GM18499 (cell line): Measurements from ENCODE around the gene INHBB.
"Not testable (repeated sequence)": the region's sequence is repeated elsewhere in the genome, so short reads cannot be mapped to it uniquely, and the experiment has no call there.

Experiments used
- ATAC-seq: cut with Tn5 transposase; IDR thresholded peaks from one replicate; pipeline ENCODE4 v1.9.1; 2021; ENCODE audit warnings: moderate number of reproducible peaks; ENCODE audit not compliant: insufficient read depth, unreplicated experiment

The INHBB gene

GRCh38 chr2:120376679-120377640 is 31.0 kb downstream of the INHBB start:
- ATAC-seq = no peak

GRCh38 chr2:120378605-120379004 is 32.7 kb downstream of the INHBB start:
- no peak for ATAC-seq

DNA sequence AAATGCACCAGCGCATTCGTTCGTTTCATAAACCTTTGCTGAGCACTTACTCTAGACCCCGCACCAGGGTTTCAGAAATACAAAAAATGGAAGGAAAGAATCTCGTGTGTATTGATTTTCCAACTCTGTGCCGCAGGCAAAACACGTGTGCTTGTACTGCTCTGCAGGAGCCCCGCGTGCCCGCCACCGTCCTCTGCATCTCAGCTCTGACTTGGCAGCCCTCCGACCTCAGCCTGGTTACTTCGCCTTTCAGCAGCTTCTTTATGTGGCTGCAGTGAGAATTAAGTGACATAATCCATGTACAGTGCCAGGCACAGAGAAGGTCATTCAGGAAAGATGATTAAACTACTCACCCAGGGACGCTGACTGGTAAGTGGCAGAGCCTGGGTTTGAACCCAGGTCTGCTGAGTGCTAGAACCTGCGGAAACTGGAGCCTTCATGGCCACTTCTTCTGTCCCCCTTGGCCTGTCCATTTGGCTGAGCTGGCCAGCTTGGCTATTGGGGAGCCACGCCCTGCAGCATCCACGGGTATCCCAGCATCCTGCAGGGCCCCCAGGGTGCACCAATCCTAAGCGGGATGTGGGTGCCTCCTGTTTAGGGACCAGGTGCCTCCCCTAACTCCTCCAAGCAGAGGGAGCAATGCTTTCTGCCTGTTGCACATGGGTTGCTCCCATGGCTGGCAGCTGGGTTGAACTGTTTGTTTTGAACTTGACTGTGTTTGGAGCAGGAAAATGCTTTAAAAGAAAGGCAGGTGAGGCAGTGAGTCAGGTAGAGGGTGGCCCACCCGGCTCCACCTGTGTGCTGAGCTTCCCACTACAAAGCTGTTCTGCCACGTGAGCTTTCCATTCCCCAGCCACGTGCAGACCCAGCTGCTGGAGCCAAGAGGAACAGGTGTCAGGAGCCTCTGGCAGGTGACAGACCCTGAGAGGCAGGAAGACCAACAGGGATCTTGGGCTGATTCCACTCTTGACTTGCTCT is 34.3 kb downstream of the INHBB start:
- no peak for ATAC-seq

- no peak for ATAC-seq
Observed at GRCh38 chr2:120381192-120381591, 35.3 kb downstream of the INHBB start.

DNA sequence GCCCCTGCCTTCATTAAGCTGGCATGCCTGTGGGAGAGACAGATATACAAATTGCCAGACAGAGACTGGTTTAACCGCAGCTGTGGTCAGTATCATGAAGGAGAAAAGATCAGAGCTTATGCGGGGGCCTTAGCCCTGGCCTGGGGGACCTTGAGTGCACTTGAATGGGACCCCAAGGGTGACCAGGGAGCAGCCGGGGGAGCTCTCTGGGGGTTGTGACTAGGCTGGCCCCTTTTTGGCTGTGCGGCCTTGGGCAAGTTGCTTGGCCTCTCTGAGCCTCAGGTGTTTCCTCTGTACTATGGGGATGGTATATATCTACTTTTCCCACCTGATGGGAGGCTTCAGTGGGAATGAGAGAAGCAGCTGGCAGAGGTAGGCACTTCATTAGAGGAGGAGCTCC is 35.7 kb downstream of the INHBB start:
- no peak for ATAC-seq

DNA sequence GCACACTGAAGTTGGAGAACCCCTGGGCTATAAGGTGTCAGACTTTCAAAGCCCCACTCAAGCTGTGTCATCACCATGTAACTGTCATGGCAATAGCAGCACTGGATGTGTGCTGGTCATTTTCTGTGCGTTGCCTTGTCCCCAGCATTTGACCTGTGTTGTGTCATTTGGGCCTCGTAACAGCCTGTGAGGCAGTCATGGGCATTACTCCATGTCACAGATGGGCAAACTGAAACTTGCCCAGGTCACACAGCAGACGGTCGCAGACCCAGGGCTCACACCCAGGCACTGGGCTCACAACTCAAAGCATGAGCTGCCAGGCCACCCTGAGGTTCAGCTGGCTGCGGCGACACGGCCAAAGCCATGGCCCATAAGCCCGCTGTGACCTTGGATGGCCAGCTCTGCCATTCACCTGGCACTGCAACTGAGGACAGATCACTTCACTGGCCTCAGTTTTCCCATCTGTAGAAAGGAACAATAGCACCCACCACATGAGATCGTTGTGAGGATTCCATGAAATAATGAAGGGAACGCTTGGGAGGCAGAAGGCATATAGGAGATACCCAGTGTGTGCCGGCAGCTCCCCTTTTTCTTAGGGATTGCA is 36.7 kb downstream of the INHBB start:
- ATAC-seq = no peak

DNA sequence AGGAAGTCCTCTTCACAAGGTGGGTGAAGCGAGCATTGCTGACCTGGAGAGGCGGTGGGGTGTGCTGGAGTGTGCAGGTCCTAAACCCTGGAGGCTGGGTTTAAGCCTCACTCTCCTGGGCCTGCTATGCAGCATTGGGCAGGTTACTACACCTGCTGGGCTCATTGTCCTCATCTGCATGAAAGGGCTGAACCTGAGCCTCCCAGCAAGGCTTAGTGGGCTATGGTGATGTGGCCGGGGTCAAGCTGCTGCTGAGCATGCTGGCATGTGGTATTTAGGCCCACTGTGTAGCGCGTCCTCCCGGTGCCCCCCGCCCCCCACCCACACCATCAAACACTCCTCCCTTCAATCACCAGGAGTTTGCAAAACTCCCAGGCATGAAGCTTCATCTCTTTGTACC is 37.3 kb downstream of the INHBB start:
- no peak for ATAC-seq

GRCh38 chr2:120383631-120384340 is 37.9 kb downstream of the INHBB start:
- no peak for ATAC-seq

GRCh38 chr2:120384486-120385354 is 38.8 kb downstream of the INHBB start:
- no peak for ATAC-seq

DNA sequence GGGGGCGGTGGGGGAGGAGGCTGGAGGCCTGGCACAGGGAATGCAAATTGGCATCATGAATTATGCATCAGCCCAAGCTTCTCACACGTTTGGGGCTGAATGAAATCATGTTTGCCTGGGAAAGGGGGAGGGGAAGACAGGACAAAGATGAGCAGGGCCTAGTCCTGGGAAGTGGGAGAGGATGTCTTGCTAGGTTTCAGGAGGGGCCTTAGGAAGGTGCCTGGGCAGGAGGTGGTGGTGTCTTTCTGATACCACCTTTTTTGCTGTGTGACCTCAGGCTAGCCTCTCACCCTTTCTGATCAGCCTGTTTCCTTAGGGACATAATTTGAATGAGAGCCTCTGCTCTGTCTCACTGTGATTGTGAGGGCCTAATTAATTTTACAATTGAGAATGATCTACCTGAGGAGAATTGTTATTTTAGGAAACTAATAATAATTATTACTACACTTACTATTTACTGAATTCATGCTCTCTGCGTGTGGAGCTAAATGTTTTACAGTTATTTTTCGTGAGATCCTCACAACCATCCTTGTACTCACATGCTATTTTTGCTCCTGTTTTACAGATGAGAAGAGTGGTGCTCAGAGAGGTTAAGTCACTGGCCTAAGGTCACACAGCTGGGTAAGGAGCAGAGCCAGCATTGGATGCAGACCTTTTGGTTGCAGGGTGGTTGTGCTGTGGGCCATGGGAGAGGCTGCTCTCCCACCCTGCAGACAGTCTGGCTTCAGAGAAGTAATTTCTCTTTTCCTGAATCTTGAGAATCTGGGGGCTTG is 39.6 kb downstream of the INHBB start:
- ATAC-seq = no peak

DNA sequence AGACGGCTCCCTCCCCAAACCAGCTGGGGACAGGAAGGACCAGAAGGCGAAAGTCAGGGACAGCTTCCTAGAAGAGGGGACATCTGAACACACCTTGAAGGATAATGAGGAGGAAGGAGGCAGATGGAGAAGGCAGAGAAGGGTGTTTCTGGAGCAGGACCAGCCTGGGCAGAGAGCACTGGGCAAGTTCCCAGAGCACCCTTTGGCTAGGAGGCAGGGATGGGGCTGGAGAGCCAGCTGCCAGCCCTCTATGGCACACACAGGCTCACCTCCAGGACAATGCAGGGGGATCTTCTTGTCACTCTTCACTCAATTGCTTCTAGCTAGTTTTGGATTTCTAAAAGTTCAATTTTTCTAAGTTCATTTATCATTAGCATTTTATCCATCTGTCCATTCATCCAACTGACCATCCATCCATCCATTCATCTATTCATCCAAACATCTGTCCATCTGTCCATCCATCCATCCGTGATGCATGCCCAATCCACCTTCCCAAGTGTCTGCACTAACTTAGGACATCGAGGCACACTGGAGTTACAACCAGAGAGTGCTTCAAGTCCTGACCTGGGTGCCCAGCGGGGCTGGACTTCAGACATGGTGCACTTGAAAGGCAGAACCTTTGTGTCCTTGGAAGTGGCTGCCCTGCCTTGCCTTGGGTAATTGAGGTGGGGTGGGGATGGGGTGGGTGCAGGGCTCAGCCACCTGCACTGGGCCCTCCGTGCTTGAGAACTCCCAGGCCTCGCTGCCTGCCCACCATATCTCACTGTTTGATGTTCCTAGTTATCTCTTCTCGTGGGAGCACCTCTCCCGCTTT is 42.5 kb downstream of the INHBB start:
- no peak for ATAC-seq

DNA sequence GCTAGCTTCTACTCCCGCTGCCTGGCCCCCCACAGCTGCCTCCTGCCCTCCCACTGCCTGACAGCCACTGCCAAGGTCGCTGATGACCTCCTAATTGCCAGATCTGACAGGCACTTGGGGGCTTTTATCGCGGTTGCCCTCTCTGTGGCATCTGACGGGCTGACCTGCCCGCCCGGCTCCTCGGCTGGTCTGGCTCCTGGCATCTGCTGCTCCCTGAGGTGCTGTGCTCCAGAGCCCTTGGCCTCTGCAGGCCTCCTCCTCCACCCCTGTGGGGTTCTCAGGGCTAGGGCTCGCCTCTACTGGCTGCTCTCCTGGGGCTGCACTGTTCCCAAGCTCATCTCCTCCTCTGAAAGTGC is 43.1 kb downstream of the INHBB start:
- no peak for ATAC-seq

GRCh38 chr2:120390381-120391055 is 44.6 kb downstream of the INHBB start:
- ATAC-seq = no peak

DNA sequence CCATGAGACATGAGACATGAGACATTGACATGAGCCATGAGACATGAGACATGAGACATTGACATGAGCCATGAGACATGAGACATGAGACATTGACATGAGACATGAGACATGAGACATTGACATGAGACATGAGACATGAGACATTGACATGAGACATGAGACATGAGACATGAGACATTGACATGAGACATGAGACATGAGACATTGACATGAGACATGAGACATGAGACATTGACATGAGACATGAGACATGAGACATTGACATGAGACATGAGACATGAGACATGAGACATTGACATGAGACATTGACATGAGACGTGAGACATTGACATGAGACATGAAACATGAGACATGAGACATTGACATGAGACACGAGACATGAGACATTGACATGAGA is 45.4 kb downstream of the INHBB start:
- ATAC-seq = not testable (repeated sequence)

GRCh38 chr2:120391911-120392665 is 46.2 kb downstream of the INHBB start:
- ATAC-seq = no peak

DNA sequence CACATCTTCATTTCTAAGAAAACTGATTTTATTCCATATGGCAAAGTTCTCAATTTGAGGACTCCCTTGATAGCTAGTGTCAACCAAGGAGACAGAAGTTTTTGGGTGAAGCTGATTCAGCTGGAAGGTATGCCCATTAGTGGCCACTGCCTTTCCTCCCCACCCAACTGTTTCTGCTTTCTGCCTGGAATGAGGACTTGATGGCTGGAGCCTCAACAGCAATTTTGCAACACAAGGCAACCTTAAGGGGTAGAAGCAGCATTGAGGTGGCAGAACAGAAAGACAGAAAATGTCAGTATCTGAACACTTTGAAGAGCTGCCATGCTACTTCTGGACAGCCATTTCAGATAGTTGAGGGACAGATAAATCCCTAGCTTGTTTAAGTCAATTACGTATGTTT is 47.0 kb downstream of the INHBB start:
- ATAC-seq = no peak
